Activated CD8-positive, alpha-beta memory T cell treated with anti-CD3 and anti-CD28 coated beads for 24 hours (primary cell): ENCODE data around the gene ST7.

ENCODE experiments used
- DNase-seq: peaks from one replicate; pipeline ENCODE4 v3.0.0-alpha.2; 2020

The ST7 gene

DNA sequence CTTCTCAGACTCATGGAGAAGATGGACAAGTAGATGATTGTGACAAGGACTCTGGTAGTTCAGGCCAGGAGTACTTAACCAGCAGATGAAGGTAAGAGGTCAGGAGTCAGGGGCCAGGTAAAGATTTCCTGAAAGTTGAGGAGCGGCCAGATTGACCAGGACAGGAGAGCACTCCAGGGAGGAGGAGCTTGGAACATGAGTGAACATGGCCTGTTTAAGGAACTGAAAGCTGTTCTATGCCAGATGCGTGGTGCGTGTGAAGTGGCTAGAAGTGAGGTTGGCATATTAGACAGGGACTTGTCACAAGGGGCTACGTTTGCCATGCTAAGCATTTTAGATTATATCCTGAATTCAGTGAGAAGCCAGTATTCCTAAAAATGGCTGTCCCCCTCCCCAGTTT is 212.4 kb downstream of the ST7 start:
- DNase-seq, result no peak

DNA sequence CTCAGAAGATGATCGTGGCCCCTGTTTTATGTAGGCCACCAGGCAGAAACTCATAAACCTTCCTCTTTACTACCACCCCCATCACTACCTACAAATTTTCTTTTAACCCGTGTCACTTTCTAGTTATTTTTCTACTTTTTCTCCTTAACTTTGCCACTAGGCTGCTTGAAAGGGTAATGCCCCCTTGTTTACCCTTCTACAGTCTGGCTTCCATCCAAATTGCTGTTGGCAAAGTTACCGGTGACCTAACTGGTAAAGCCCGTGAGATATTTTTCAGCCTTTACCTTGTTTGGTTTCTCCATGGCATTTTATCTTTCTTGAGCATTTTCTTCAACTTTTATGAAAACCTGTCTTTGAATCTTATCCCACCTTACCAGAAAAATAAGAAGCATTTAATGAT is 216.6 kb downstream of the ST7 start:
- DNase-seq, result no peak

DNA sequence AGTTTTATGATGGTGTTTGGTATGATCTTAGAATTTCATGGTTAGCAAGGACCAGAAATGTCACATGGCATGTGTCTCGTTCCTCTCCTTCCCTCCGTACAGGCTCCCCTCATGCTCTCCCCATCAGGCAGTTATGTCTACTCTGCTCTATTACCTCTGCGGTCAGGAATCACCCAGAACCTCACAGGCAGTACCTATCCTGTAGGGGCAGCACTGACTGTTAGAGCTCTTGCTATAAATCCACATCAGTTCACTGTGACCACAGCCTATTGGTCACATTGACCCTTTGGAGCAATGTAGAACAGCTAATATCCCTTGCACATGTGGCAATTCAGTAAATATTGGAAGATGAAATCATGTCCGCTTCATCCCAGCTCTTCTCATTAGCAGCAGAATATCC is 217.8 kb downstream of the ST7 start:
- DNase-seq, result no peak

DNA sequence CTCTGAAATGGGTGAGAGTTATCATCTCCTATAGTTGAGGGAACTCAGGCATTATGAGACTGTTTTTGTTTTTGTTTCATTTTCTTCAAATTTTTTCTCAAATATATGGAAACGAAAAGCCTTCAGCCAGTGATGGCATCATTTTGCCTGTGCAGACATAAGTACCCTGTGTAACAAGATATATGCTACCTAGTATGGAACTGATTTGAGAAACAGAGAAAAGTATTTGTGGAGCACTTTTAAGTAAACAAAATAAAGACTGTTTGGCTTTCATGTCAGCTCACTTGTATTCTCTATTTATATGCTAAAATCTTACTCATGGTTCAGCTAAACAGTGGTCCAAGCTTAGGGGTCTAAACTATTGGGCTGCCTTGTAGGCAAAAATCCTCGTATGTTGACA is 219.0 kb downstream of the ST7 start:
- no peak for DNase-seq

- DNase-seq, result no peak
Measured at GRCh38 chr7:117173035-117173770, 219.9 kb downstream of the ST7 start.

DNA sequence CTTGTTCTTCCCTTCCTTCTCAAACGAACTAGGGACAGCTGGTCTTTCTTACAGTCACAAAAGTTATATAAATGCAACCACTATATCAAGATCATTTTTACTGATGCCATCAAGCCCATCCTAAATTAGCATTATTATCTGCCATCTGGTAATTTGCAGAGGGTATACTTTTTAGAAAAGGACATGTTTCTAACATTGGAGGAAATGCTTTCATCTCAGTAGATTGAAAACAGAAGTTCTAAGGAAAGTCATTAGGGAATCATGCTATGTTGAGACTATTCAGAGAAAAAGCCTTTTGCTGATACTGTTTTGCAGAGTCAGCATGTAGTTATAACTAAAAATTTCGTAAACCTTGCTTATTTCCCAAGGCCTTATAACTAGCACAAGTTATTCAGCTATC is 222.9 kb downstream of the ST7 start:
- no peak for DNase-seq

DNA sequence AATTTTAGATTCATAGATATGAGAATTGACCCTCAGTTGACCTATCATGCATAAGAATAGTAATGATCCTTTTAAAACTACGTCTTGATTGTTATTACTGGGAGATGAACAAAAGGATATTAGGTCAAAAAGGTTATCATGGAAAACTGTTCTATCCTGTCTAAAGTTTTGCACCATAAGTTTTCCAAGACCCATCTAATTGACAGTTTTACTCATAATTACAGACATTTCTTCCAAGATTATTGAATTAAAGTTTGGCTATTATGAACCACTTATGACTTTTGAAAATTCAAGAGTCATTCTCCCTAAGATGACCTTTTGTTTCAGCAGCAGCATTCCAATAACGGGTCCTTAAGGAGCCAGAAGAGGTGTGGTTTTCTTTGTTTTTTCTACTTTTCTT is 225.3 kb downstream of the ST7 start:
- DNase-seq, result no peak

DNA sequence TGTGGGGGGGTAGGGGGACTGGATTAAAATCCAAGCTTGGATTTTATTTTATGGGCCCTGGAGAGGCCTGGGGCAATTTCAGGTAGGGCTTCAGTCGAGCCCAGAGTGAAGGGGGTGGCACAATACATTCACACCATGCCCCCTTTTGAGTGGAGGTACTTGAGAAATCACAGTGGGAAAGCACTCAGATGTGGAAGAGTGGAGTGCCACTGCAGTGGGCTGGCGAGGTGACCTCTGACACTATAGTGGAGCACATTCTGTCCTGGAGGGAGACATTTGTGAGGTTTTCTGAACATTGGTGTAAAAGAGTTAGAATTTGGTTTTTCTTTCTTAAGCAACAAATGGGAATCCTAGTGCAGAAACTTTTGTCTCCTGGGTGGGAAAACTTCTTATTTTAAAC is 226.4 kb downstream of the ST7 start:
- DNase-seq, result no peak

DNA sequence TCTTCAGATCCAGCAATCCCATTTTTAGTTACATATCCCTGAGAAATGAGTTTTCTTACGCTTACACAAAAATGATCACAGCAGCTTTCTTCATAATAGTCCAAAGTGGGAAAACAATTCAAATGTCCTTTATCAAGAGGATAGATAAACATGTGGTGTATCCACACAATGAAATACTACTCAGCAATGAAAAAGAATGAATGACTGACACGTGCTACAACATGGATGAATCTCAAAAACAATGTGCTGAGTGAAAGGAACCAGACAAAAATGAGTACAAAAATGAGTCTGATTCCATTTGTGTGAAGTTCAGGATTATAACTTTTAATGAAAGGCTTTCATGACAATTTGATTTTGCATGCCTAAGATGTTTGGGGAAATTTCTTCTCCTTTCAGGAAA is 230.4 kb downstream of the ST7 start:
- no peak for DNase-seq

GRCh38 chr7:117184367-117184766 is 231.1 kb downstream of the ST7 start:
- DNase-seq, result no peak

DNA sequence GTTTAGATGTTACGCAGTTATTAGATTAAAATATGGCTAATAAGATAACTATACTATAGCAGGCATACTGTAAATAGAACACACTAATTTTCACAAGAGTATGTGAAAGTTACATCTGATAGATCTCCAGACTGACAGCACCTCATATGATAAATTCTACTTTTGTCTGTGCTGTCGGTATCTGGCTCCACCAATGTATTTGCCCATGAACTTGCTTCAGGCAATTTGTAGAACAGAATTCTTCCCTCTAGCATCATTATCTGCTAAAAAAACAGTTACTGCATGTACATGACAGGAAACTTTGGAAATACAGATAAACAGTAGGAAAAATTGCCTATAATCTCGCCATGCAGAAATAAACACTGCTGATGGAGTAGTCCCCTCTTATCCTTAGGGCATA is 231.8 kb downstream of the ST7 start:
- DNase-seq, result no peak

DNA sequence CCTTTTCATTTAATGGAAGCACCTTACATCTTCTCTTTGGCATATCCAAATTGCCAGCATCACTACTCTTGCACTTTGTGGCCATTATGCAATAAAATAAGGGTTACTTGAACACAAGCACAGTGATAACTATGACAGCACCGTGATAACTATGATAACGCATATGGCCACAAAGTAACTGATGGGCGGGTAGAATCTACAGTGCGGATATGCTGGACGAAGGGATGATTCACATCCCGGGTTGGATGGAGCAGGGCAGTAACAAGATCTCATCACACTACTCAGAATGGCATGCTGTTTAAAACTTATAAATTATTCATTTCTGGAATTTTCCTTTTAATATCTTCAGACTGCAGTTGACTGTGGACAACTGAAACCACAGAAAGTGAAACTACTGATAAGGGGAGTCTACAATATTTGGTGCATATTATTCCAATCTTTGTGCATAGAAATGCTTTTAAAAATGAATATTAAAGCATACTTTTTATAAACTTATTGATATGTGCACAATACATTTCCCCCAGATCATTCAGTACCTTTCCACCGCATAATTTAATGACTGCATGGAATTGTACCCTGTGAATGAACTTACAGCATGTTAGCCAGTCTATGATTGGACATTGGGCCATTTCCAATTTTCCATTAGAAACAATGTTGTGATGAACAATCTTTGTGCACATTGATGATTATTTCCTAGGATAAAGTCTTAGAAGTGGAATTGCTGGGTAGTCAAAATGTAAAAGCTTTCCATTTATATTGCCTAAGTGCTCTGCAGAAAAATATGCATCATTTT is 233.1 kb downstream of the ST7 start:
- no peak for DNase-seq

GRCh38 chr7:117188376-117188775 is 235.1 kb downstream of the ST7 start:
- DNase-seq, result no peak

GRCh38 chr7:117188949-117189592 is 235.8 kb downstream of the ST7 start:
- no peak for DNase-seq

- DNase-seq, result no peak
Measured at GRCh38 chr7:117190104-117190503, 236.8 kb downstream of the ST7 start.

- no peak for DNase-seq
Measured at GRCh38 chr7:117190746-117191435, 237.6 kb downstream of the ST7 start.

DNA sequence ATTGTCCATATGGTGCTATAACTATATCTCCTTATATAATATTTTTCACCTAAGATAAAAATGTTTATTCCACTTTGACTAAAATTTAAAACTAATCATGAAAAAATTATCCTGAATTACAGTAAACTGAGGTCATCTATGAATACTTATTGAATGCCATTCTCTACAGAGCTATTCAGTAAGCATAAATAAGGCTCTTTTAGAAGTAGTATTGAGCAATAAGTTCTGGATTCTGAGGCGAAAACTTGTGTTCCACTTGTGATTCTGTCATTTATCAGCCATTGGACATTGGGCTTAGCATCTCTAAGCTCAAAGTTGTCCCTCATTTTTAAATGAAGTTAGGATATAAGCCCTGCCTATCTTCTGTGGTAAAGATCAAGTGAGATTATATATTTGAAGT is 238.8 kb downstream of the ST7 start:
- DNase-seq, result no peak

GRCh38 chr7:117193564-117193963 is 240.3 kb downstream of the ST7 start:
- DNase-seq, result no peak

- DNase-seq, result no peak
Measured at GRCh38 chr7:117194445-117194844, 241.1 kb downstream of the ST7 start.

GRCh38 chr7:117195361-117196029 is 242.2 kb downstream of the ST7 start:
- no peak for DNase-seq

- no peak for DNase-seq
Measured at GRCh38 chr7:117200132-117200531, 246.8 kb downstream of the ST7 start.

DNA sequence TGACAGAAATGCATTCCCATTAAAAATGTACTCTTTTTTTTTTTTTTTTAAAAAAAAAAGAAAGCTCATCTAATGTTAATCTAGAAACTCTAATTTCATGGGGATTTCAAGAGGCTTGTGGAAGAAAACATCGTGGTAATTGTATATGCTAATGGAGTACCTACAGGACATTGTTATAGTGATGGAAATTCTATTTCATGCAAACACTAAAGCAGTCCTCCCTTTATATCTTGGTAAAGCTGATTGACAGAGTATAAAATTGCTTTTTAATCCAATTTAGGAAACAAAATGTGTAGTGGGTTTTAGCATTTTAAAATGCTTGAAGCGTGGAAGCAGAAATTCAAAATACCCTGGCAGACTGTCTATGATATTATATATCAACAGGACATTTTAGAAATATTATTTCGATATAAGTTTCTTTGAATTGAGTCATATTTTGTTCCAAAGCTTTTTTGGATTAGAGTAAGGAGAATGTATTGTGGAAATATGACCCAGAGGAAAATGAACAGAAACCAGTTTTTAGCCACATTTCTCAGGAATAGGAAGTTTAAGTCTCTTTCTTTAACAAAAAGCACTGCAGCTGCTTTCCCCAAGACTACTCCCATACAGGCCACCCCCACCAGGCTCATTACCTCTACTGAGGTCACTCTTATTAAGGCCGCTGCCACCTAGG is 247.6 kb downstream of the ST7 start:
- DNase-seq, result no peak
